Measurements from ENCODE around the gene DDX3X.
"Not testable (repeated sequence)": the region's sequence is repeated elsewhere in the genome, so short reads cannot be mapped to it uniquely, and the experiment has no call there.

Gene DDX3X

GRCh38 chrX:41332005-41332404, 2.0 kb upstream of the DDX3X start:
- no peak for DNase-seq

DNA sequence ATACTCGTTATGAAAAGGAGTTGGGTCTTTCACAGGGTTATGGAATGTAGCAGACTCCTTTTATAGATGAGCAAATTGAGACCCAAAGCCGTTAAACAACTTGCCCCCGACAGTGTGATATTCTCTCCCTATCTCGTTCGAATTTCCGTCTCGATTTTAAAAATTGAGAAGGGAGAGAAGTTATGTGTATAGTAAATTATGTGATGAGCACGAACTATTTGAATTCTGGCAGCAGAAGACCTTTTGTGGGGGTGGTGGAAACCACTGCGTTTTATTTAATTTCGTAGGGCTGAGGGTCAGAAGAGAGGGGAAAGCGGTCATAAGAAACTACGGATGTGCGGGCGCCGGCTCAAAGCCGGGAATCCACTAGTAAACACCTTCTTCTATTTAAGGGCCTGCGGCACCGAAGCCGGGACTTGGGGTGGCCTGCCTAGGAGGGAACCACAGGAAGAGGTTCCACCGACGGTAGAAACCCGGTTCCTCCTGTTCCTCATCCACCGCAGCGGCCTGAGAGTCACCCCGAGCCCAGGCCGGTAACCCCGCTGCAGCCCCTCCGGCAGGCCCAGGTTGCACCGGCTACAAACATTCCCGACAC, 1.5 kb upstream of the DDX3X start:
- peak; percentile 51 for DNase-seq

DNA sequence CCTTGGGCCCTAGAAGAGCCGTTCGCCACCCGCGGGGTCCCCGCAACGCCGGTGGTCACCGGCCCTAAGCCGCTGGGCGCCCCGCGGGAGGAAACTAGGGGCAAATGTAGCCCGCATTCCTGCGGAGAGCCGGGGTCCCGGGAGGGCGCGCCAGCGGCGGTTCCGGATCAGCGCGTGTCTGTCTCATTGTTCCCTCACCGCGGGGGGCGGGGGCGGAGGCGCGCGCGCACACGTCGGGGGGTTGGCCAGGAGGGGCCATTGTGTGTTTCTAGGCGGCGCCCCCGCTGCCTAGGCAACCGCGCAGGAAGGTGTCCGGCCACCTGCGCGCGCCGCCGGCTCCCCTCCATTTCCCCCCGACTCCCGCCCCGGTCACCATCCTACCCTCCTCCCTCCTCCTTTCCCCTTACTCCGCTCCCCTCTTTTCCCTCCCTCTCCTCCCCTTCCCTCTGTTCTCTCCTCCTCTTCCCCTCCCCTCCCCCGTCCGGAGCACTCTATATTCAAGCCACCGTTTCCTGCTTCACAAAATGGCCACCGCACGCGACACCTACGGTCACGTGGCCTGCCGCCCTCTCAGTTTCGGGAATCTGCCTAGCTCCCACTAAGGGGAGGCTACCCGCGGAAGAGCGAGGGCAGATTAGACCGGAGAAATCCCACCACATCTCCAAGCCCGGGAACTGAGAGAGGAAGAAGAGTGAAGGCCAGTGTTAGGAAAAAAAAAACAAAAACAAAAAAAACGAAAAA, 789 bp upstream of the DDX3X start:
- DNase-seq: peak; percentile 94

DNA sequence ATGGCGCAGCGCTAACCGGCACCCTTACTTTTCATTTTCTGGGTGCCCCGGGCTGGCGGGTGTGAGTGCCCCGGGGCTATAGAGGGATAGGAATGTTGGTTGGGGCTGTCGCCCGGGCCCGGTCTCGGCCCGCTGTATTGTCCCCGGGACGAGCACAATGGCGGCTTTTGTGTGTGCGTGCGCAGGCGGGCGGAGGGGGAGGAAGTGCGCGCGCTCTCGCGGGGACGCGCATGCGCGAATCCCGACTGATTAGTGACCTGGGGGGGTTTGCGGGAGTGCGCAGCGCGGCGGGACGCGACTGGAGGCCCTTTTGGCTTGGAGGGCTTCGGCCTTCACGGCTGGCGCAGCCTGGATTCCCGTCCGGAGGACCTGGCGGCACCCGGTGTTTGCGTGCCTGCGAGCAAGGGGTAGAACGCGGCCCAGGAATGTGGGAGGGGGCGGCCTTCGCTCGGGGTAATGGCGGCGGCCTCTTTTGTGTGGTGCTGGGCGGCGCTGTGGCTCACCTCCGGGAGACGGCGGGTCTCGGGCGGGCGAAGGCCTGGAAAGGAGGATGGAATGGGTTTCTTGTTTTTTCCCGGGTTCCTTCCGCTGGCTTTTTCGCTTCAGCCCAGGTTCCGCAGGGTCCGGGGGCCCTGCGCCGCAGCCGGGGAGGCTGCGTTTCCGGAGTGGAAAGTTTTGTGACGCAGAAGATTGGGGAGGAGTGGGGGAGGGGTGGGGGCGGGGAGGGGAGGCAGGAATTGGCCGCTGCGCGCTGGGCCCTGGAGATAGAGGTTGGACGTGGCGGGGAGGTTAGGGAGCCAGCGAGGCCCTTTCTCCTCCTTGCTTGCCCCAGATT, 618 bp downstream of the DDX3X start:
- peak; percentile 74 for DNase-seq

DNA sequence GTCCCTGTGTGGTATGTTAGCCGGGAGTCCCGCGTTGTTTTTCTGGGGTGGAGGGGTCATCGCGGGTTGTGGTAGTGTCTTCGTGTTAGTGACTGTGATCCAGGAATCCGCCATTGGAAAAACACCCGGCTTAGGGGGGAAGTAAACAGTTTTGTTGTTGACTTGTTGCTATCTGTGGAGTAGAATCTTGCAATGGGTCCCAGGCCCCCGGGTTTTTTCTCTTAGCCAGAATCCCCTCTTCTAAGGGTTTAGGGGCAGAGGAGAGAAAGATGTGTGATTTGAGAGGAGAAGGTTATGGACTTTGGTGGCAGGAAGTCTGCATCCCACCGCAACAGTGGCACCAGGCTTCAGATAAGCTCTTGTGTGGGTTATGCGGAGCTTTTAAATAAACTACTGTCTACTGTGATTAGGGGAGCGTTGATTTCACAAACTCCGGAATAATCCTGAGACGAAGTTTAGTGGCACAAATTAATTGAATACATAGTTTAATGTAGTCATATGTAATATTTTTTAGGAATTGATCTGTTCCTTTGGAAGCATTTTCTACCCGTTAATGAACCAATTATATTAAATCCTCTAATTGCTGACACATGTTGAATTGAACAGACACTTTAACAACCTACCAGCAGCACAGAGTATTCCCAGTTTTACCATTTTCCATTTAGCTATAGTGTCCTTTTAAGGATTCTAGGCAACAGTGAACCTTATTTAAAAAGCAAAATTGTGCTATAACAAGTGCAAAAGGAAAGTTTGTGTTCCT, 1.4 kb downstream of the DDX3X start:
- DNase-seq: no peak

DNA sequence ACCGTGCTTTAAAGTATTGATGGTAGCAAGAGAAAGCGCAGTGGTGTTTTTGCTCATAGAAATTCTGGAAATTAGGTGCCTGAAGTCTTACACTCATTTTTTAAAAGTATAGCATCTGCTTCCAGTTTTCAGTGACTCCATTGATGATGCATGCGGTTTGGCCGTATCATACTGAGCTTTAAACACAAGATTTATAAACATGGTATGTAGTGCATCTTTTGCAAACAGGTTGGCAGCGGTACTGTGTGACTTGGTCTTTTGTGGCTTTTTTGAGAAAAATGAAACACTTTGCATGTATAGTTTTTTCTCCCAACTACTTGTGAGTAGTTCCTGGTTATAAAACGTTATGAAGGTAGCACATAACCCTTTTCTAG, 2.0 kb downstream of the DDX3X start:
- no peak for DNase-seq

DNA sequence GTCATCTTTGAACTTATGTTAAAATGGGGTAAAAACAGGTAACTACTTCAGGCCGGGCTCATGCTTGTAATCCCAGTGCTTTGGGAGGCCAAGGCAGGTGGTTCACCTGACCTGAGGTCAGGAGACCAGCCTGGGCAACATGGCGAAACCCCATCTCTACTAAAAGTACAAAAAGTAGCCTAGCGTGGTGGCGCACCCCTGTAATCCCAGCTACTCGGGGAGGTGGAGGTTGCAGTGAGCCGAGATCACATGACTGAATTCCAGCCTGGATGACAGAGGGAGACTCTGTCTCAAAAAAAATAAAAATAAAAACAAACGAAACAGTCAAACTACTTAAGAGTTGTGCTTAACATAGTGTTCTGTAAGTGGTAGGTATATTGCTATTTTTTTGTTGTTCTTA, 2.5 kb downstream of the DDX3X start:
- DNase-seq: no peak

GRCh38 chrX:41337140-41337539, 3.2 kb downstream of the DDX3X start:
- no peak for DNase-seq

GRCh38 chrX:41338436-41338835, 4.5 kb downstream of the DDX3X start:
- DNase-seq: no peak

DNA sequence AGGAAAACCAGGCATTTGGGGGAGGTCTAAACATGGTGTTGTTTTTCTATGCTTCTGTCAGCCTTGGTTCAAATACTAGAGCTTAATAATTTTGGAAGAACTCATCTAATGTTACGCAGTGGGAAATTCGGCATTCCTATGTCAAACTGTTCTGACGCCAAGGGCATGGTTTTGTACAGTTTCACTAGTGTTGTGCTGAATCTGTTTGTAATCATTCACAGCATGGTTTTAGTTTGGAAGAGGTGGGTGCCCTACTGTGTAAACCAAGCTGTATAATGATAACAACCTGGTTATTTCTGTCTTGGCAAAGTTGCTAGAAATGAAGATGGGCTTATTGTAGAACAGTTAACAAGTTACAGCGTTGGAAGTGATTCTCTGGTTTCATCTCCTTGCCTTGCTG, 5.2 kb downstream of the DDX3X start:
- DNase-seq: no peak

- no peak for DNase-seq
Measured at GRCh38 chrX:41344053-41344452, 10.1 kb downstream of the DDX3X start.

DNA sequence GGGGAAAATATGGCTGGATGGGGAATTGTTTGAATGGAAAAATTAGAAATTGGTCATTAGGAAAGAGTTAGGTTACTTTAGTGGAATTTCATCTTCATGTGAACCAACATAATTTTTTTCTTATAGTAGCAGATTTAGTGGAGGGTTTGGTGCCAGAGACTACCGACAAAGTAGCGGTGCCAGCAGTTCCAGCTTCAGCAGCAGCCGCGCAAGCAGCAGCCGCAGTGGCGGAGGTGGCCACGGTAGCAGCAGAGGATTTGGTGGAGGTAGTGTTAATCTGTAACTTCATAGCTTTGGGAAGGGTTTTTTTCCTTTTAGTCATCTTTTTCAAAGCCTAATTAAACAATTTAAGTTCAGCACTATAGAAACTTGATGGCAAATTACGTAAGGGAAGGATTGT, 13.2 kb downstream of the DDX3X start:
- DNase-seq: no peak

GRCh38 chrX:41348551-41348950, 14.6 kb downstream of the DDX3X start:
- no peak for DNase-seq

- no peak for DNase-seq
Measured at GRCh38 chrX:41350150-41350975, 16.4 kb downstream of the DDX3X start.

- DNase-seq: no peak
Measured at GRCh38 chrX:41350976-41351569, 17.1 kb downstream of the DDX3X start.

- DNase-seq: no peak
Measured at GRCh38 chrX:41351923-41352322, 18.0 kb downstream of the DDX3X start.

- DNase-seq: peak; percentile 11
Measured at GRCh38 chrX:41352329-41352838, 18.4 kb downstream of the DDX3X start.

- no peak for DNase-seq
Measured at GRCh38 chrX:41353985-41354384, 20.0 kb downstream of the DDX3X start.

DNA sequence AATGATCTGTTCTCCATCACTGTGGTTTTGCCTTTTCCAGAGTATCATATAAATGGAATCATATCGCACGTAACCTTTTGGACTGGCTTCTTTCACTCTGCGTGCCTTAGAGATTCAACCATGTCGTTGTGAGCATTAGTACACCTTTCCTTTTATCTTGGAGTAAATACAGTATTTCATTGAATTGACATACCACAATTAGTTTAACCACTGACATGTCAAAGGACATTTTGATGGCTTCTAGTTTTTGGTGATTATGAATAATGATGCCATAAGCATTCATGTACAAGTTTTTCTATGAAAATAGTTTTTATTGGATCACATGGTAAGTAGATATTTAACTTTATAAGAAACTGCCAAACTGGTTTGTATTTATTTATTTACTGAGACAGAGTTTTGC, 35.2 kb downstream of the DDX3X start:
- DNase-seq: no peak

DNA sequence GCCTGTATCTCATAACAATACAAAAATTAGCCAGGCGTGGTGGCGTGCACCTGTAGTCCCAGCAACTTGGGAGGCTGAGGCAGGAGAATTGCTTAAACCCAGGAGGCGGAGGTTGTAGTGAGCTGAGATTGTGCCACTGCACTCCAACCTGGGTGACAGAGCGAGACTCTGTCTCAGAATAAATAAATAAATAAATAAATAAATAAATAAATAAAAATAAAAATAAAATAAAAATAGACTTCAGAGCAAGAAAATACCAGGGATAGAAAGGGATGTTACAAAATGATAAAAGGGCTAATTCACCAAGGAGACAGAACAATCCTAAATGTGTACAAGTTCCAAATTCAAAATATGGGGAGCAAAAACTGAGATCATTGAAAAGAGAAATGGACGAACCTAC, 37.6 kb downstream of the DDX3X start:
- DNase-seq: not testable (repeated sequence)

DNA sequence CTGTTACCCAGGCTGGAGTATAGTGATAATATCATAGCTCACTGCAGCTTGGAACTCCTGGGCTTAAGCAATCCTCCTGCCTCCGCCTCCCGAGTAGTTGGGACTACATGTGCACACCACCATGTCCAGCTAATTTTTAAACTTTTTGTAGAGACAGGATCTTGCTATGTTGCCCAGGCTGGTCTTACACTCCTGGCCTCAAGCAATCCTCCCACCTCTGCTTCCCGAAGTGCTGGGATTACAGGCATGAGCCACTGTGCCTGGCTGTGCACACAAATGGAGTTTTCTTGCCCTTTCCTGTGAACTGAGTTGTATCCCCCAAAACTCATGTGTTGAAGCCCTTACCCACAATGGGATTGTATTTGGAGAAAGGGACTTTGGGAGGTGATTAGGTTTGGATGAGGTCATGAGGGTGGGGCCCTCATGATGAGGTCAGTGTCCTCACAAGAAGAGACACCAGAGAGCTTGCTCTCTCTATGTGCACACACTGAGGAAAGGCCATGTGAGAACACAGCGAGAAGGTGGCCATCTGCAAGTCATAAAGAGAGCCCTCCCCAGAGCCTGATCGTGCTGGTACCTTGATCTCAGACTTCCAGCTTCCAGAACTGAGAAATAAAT, 40.1 kb downstream of the DDX3X start:
- no peak for DNase-seq

All from NCI-H1092 treated with DMSO at 0.1 percent for 48 hours (cell line).